Astrocyte (in vitro differentiated cells and primary cell): ENCODE data around the gene LORICRIN. TPM values are rescaled to one million over a fixed set of nuclear protein-coding genes. Genes with fewer than 3 reads are reported as not detected.

Experiments used
- DNase-seq: peaks from one replicate; pipeline ENCODE4 v3.0.0-alpha.2; 2010; ENCODE audit warnings: low read depth
- FAIRE-seq: peaks from 2 replicates; lab custom pipeline; 2011; peaks lifted over from hg19 to GRCh38; lab: Jason Lieb, UNC
- H2AFZ ChIP-seq: 2 replicates; pipeline ENCODE4 v1.6.0; 2012; ENCODE audit warnings: low read depth, low read length, inconsistent platforms
- H3K27ac ChIP-seq: 2 replicates; pipeline ENCODE4 v1.5.1; 2011; ENCODE audit warnings: low read depth, low read length, inconsistent platforms
- H3K27me3 ChIP-seq: 2 replicates; pipeline ENCODE4 v1.6.0; 2011; ENCODE audit warnings: low read length, inconsistent platforms; ENCODE audit not compliant: insufficient read depth
- H3K36me3 ChIP-seq: 2 replicates; pipeline ENCODE4 v1.5.1; 2011; ENCODE audit warnings: low read length, inconsistent platforms; ENCODE audit not compliant: insufficient read depth
- H3K4me1 ChIP-seq: 2 replicates; pipeline ENCODE4 v1.5.1; 2011; ENCODE audit warnings: low read length, inconsistent platforms; ENCODE audit not compliant: insufficient read depth
- H3K4me2 ChIP-seq: 2 replicates; pipeline ENCODE4 v1.6.0; 2012; ENCODE audit warnings: low read length, inconsistent platforms
- H3K4me3 ChIP-seq: 2 replicates; pipeline ENCODE4 v1.5.1; 2011; ENCODE audit warnings: low read depth, mild to moderate bottlenecking, low read length, inconsistent platforms; ENCODE audit not compliant: insufficient read depth
- H3K79me2 ChIP-seq: 2 replicates; pipeline ENCODE4 v1.6.0; 2012; ENCODE audit warnings: mild to moderate bottlenecking, low read length, inconsistent platforms; ENCODE audit not compliant: insufficient read depth
- H3K9ac ChIP-seq: 2 replicates; pipeline ENCODE4 v1.6.0; 2012; ENCODE audit warnings: mild to moderate bottlenecking, low read length, inconsistent platforms
- H3K9me3 ChIP-seq: 2 replicates; pipeline ENCODE4 v1.5.1; 2012; ENCODE audit warnings: low read depth, mild to moderate bottlenecking, low read length, inconsistent platforms; ENCODE audit not compliant: insufficient read depth
- H4K20me1 ChIP-seq: 2 replicates; pipeline ENCODE4 v1.6.0; 2012; ENCODE audit warnings: low read length, inconsistent platforms; ENCODE audit not compliant: insufficient read depth
- H3K27ac Mint-ChIP-seq: one replicate; pipeline ENCODE4 v1.8.0; 2021; ENCODE audit warnings: mild to moderate bottlenecking, mixed read lengths; ENCODE audit not compliant: unreplicated experiment
- H3K27me3 Mint-ChIP-seq: one replicate; pipeline ENCODE4 v1.8.0; 2021; ENCODE audit warnings: low read depth, mixed read lengths; ENCODE audit not compliant: unreplicated experiment
- H3K36me3 Mint-ChIP-seq: one replicate; pipeline ENCODE4 v1.8.0; 2021; ENCODE audit warnings: low read depth, mixed read lengths; ENCODE audit not compliant: unreplicated experiment
- H3K4me1 Mint-ChIP-seq: one replicate; pipeline ENCODE4 v1.8.0; 2021; ENCODE audit warnings: low read depth, mixed read lengths; ENCODE audit not compliant: unreplicated experiment
- H3K4me3 Mint-ChIP-seq: one replicate; pipeline ENCODE4 v1.8.0; 2021; ENCODE audit warnings: mild to moderate bottlenecking, moderate library complexity, mixed read lengths; ENCODE audit not compliant: unreplicated experiment
- H3K9me3 Mint-ChIP-seq: one replicate; pipeline ENCODE4 v1.8.0; 2021; ENCODE audit warnings: mild to moderate bottlenecking, mixed read lengths; ENCODE audit not compliant: unreplicated experiment
- CTCF ChIP-seq: IDR thresholded peaks from 2 replicates; pipeline ENCODE4 v1.5.1; 2011; ENCODE audit warnings: low read depth, mild to moderate bottlenecking, inconsistent platforms, low read length, moderate library complexity; ENCODE audit not compliant: insufficient read depth
- EZH2 ChIP-seq: IDR thresholded peaks from 2 replicates; pipeline ENCODE4 v1.6.1; 2012; ENCODE audit warnings: mild to moderate bottlenecking, low read length, inconsistent platforms; ENCODE audit not compliant: insufficient read depth
- total RNA-seq: library from RNA; stranded (reverse); gene quantifications from 2 replicates; pipeline ENCODE4 v1.2.1, GENCODE V29; 2021

Gene LORICRIN
- total RNA-seq, 1 donor from 2014 or later: not detected

- Histone ChIP-seq H3K27ac (no peak overlapping the region), H3K4me2 (peak overlapping the region; percentile 82)
Measured at GRCh38 chr1:153260585-153261280, 1.2 kb downstream of the LORICRIN start.

GRCh38 chr1:153261281-153262069 lies 2.0 kb downstream of the LORICRIN start:
- H3K4me1 Mint-ChIP-seq: peaks cover 7% of the 10 kb centered on the region
- no peak overlapping the region for H3K27ac Mint-ChIP-seq
- Histone ChIP-seq H3K4me3 (peak overlapping the region; percentile 33), H3K9ac (no peak overlapping the region), H3K79me2 (no peaks in the 10 kb centered on the region), H2AFZ (peak overlapping the region; percentile 47), H3K27me3 (peaks cover 39% of the 10 kb centered on the region), H3K27ac (no peak overlapping the region), H3K9me3 (no peaks in the 10 kb centered on the region), H4K20me1 (no peaks in the 10 kb centered on the region), H3K4me2 (peak overlapping the region; percentile 82), H3K36me3 (no peaks in the 10 kb centered on the region), H3K4me1 (peaks cover 5% of the 10 kb centered on the region)
- no peak for FAIRE-seq
- DNase-seq: peak; percentile 5
- H3K9me3 Mint-ChIP-seq: no peaks in the 10 kb centered on the region
- no peaks in the 10 kb centered on the region for H3K36me3 Mint-ChIP-seq
- H3K4me3 Mint-ChIP-seq: peak overlapping the region; percentile 58
- peaks cover 26% of the 10 kb centered on the region for H3K27me3 Mint-ChIP-seq
- no peak for TF ChIP-seq CTCF
- no peak for TF ChIP-seq EZH2

More at GRCh38 chr1:153260585-153261280, 1.2 kb downstream of the LORICRIN start:
- H3K4me3 ChIP-seq: peak overlapping the region; percentile 33
- H3K9ac ChIP-seq: no peak overlapping the region
- FAIRE-seq (no peak), DNase-seq (peak; percentile 6)
- no peaks in the 10 kb centered on the region for H3K36me3 Mint-ChIP-seq
- no peaks in the 10 kb centered on the region for H3K79me2 ChIP-seq
- TF ChIP-seq EZH2 (no peak), CTCF (no peak)
- no peaks in the 10 kb centered on the region for H4K20me1 ChIP-seq
- H3K4me3 Mint-ChIP-seq: peak overlapping the region; percentile 74
- peaks cover 5% of the 10 kb centered on the region for H3K4me1 ChIP-seq
- peaks cover 26% of the 10 kb centered on the region for H3K27me3 Mint-ChIP-seq
- peaks cover 36% of the 10 kb centered on the region for H3K27me3 ChIP-seq
- no peaks in the 10 kb centered on the region for H3K9me3 ChIP-seq
- peaks cover 7% of the 10 kb centered on the region for H3K4me1 Mint-ChIP-seq
- H3K27ac Mint-ChIP-seq: peak overlapping the region; percentile 54
- no peaks in the 10 kb centered on the region for H3K9me3 Mint-ChIP-seq
- no peak overlapping the region for H2AFZ ChIP-seq
- H3K36me3 ChIP-seq: no peaks in the 10 kb centered on the region
